IPS DF 6.9 (cell line): ENCODE measurements around the gene ADTRP.

Experiments
- DNase-seq: peaks from one replicate; pipeline ENCODE4 v3.0.0-alpha.2; 2013; ENCODE audit warnings: low read depth, low spot score
- H3K27ac ChIP-seq: one replicate; pipeline ENCODE4 v1.5.1; 2013; ENCODE audit warnings: low read length, control low read depth
- H3K27me3 ChIP-seq: 2 replicates; pipeline ENCODE4 v1.6.1; 2013; ENCODE audit warnings: mild to moderate bottlenecking, low read length; ENCODE audit not compliant: control insufficient read depth, insufficient read depth
- H3K36me3 ChIP-seq: 2 replicates; pipeline ENCODE4 v1.6.1; 2013; ENCODE audit warnings: low read length; ENCODE audit not compliant: control insufficient read depth, insufficient read depth
- H3K4me1 ChIP-seq: 2 replicates; pipeline ENCODE4 v1.6.1; 2013; ENCODE audit warnings: low read length; ENCODE audit not compliant: control insufficient read depth, insufficient read depth
- H3K4me3 ChIP-seq: 2 replicates; pipeline ENCODE4 v1.5.1; 2013; ENCODE audit warnings: mild to moderate bottlenecking, low read length
- H3K9me3 ChIP-seq: 2 replicates; pipeline ENCODE4 v1.6.1; 2013; ENCODE audit warnings: low read length, inconsistent platforms; ENCODE audit not compliant: control insufficient read depth, insufficient read depth
- WGBS: extraction: QIAGEN DNeasy Blood & Tissue Kit; methylation state at CpG from one replicate; pipeline ENCODE4 v1.1.7; 2013; ENCODE audit warnings: mixed read lengths, missing lambda C conversion rate; ENCODE audit not compliant: insufficient read length, insufficient coverage; 5-methylcytosine and 5-hydroxymethylcytosine counted together

Gene ADTRP

GRCh38 chr6:11767978-11768756, 10.4 kb downstream of the ADTRP start:
- Histone ChIP-seq H3K36me3 (no peaks in the 10 kb centered on the region), H3K27me3 (no peaks in the 10 kb centered on the region), H3K4me1 (peaks cover 6% of the 10 kb centered on the region), H3K4me3 (no peak overlapping the region), H3K27ac (no peak overlapping the region), H3K9me3 (no peaks in the 10 kb centered on the region)
- no CpG with 5 or more reads among the region's 7 CpGs for WGBS
- no peak for DNase-seq

- H3K4me3 ChIP-seq = no peak overlapping the region
- no CpG with 5 or more reads among the region's 2 CpGs for WGBS
- H3K27me3 ChIP-seq = no peaks in the 10 kb centered on the region
- no peak for DNase-seq
- no peak overlapping the region for H3K27ac ChIP-seq
- H3K9me3 ChIP-seq = no peaks in the 10 kb centered on the region
- H3K4me1 ChIP-seq = peaks cover 6% of the 10 kb centered on the region
- no peaks in the 10 kb centered on the region for H3K36me3 ChIP-seq
These were observed 11.1 kb downstream of the ADTRP start for GRCh38 chr6:11767458-11767857.

GRCh38 chr6:11766589-11767450, 11.8 kb downstream of the ADTRP start:
- peaks cover 6% of the 10 kb centered on the region for H3K4me1 ChIP-seq
- H3K4me3 ChIP-seq = no peak overlapping the region
- WGBS = no CpG with 5 or more reads among the region's 8 CpGs
- no peak for DNase-seq
- no peaks in the 10 kb centered on the region for H3K36me3 ChIP-seq
- no peaks in the 10 kb centered on the region for H3K27me3 ChIP-seq
- no peak overlapping the region for H3K27ac ChIP-seq
- no peaks in the 10 kb centered on the region for H3K9me3 ChIP-seq

- peaks cover 5% of the 10 kb centered on the region for H3K4me1 ChIP-seq
- no peak overlapping the region for H3K27ac ChIP-seq
- no peaks in the 10 kb centered on the region for H3K9me3 ChIP-seq
- WGBS = no CpG with 5 or more reads among the region's 2 CpGs
- H3K36me3 ChIP-seq = no peaks in the 10 kb centered on the region
- no peak for DNase-seq
- H3K4me3 ChIP-seq = no peak overlapping the region
- no peaks in the 10 kb centered on the region for H3K27me3 ChIP-seq
These were observed 12.6 kb downstream of the ADTRP start for GRCh38 chr6:11766043-11766442.

GRCh38 chr6:11764250-11764604, 14.4 kb downstream of the ADTRP start:
- H3K36me3 ChIP-seq = 0 out of 2 replicates have a peak, but pooled peaks cover 2% of the 10 kb centered on the region
- no CpG with 5 or more reads among the region's 1 CpG for WGBS
- DNase-seq = no peak
- H3K9me3 ChIP-seq = no peaks in the 10 kb centered on the region
- H3K4me1 ChIP-seq = no peaks in the 10 kb centered on the region; the same call in 1 of the 2 replicates
- no peak overlapping the region for H3K4me3 ChIP-seq
- no peak overlapping the region for H3K27ac ChIP-seq
- H3K27me3 ChIP-seq = no peaks in the 10 kb centered on the region

- no peak for DNase-seq
- no CpG with 5 or more reads among the region's 4 CpGs for WGBS
- H3K4me1 ChIP-seq = no peaks in the 10 kb centered on the region; the same call in 1 of the 2 replicates
- no peak overlapping the region for H3K27ac ChIP-seq
- H3K36me3 ChIP-seq = 0 out of 2 replicates have a peak, but pooled peaks cover 2% of the 10 kb centered on the region
- H3K9me3 ChIP-seq = no peaks in the 10 kb centered on the region
- H3K4me3 ChIP-seq = no peak overlapping the region
- H3K27me3 ChIP-seq = no peaks in the 10 kb centered on the region
These were observed 14.9 kb downstream of the ADTRP start for GRCh38 chr6:11763460-11764249.

- Histone ChIP-seq H3K4me1 (no peaks in the 10 kb centered on the region; the same call in 1 of the 2 replicates), H3K9me3 (no peaks in the 10 kb centered on the region), H3K27me3 (no peaks in the 10 kb centered on the region), H3K36me3 (0 out of 2 replicates have a peak, but pooled peaks cover 2% of the 10 kb centered on the region), H3K4me3 (no peak overlapping the region), H3K27ac (no peak overlapping the region)
- DNase-seq = no peak
- no CpG with 5 or more reads among the region's 4 CpGs for whole genome bisulfite sequencing
These were observed 15.7 kb downstream of the ADTRP start for GRCh38 chr6:11762794-11763459.

- H3K4me1 ChIP-seq = no peaks in the 10 kb centered on the region; the same call in 1 of the 2 replicates
- no peak overlapping the region for H3K27ac ChIP-seq
- DNase-seq = no peak
- H3K4me3 ChIP-seq = no peak overlapping the region
- WGBS = no CpG with 5 or more reads among the region's 4 CpGs
- H3K9me3 ChIP-seq = no peaks in the 10 kb centered on the region
- H3K36me3 ChIP-seq = 0 out of 2 replicates have a peak, but pooled peaks cover 2% of the 10 kb centered on the region
- H3K27me3 ChIP-seq = no peaks in the 10 kb centered on the region
These were observed 16.6 kb downstream of the ADTRP start for GRCh38 chr6:11761744-11762620.

GRCh38 chr6:11760015-11760473, 18.6 kb downstream of the ADTRP start:
- H3K4me3 ChIP-seq = no peak overlapping the region
- 0 out of 2 replicates have a peak, but pooled peaks cover 2% of the 10 kb centered on the region for H3K36me3 ChIP-seq
- no CpG with 5 or more reads among the region's 6 CpGs for WGBS
- no peaks in the 10 kb centered on the region; the same call in 1 of the 2 replicates for H3K4me1 ChIP-seq
- H3K27me3 ChIP-seq = no peaks in the 10 kb centered on the region
- H3K27ac ChIP-seq = no peak overlapping the region
- no peak for DNase-seq
- no peaks in the 10 kb centered on the region for H3K9me3 ChIP-seq
